ENCODE data around the gene RAB5A.

GRCh38 chr3:19903649-19904048 is 43.2 kb upstream of the RAB5A start:
- TF ChIP-seq CTCF (IDR thresholded peaks at IDR 0.05 in 8 of 11, conservative IDR thresholded peaks at IDR 0.05 in 3 of 11) (no peak), POLR2A (IDR thresholded peaks at IDR 0.05) (no peak)

Measured in spleen (tissue), 7 donors.